Stomach (tissue), 9 donors: Measurements from ENCODE around the gene GAK. TPM values are rescaled to one million over a fixed set of nuclear protein-coding genes. Genes with fewer than 3 reads are reported as not detected.

Experiments
- DNase-seq, 2 donors: peaks; one replicate each; pipeline versions ENCODE4 v3.0.0 to v3.0.0-alpha.2; 2013 to 2019
- H3K27ac ChIP-seq, 5 donors: fragments of 200-600 bp in 4 of 5; sonication (generic) in 4 of 5; one replicate each; pipeline ENCODE4 v1.5.1; 2013 to 2019; ENCODE audit warnings: mild to moderate bottlenecking in 1 of 5, moderate library complexity in 1 of 5
- H3K27me3 ChIP-seq, 3 donors: fragments of 200-600 bp; sonication (generic); one replicate each; pipeline ENCODE4 v1.5.1; 2017 to 2019; ENCODE audit warnings: mixed run types in 1 of 3
- H3K36me3 ChIP-seq, 4 donors: fragments of 200-600 bp; sonication (generic); 1 replicate in 3 of 4; 2 replicates in 1 of 4; pipeline ENCODE4 v1.5.1; 2016 to 2019
- H3K4me1 ChIP-seq, 4 donors: fragments of 200-600 bp; sonication (generic); one replicate each; pipeline ENCODE4 v1.5.1; 2016 to 2019
- H3K4me3 ChIP-seq, 4 donors: fragments of 200-600 bp; sonication (generic) in 3 of 4; one replicate each; pipeline ENCODE4 v1.5.1; 2016 to 2019; ENCODE audit warnings: mild to moderate bottlenecking in 1 of 4
- H3K9me3 ChIP-seq, 4 donors: fragments of 200-600 bp; sonication (generic); one replicate each; pipeline ENCODE4 v1.5.1; 2016 to 2019
- CTCF ChIP-seq, 7 experiments: fragments of 450-650 bp in 4 of 7; fragments of 200-600 bp in 3 of 7; sonication (generic) in 3 of 7; IDR thresholded peaks; one replicate each; pipeline ENCODE4 v1.5.1; 2016 to 2019; ENCODE audit warnings: antibody characterized with exemption in 7 of 7, control low read depth in 2 of 7, mild to moderate bottlenecking in 1 of 7
- EP300 ChIP-seq: sonication (generic); formaldehyde crosslinking; IDR thresholded peaks from one replicate; pipeline ENCODE4 v1.6.1; 2017; ENCODE audit warnings: antibody characterized with exemption
- POLR2A ChIP-seq, 4 donors: fragments of 450-650 bp; IDR thresholded peaks; one replicate each; pipeline ENCODE4 v1.6.1; 2016; ENCODE audit warnings: antibody characterized with exemption in 4 of 4, control low read depth in 2 of 4, mild to moderate bottlenecking in 1 of 4, moderate library complexity in 1 of 4
- POLR2AphosphoS5 ChIP-seq, 3 donors: sonication (generic); formaldehyde crosslinking; IDR thresholded peaks; one replicate each; pipeline ENCODE4 v1.6.1; 2016; ENCODE audit warnings: antibody characterized with exemption in 3 of 3
- WGBS, 5 donors: extraction: QIAGEN DNeasy Blood & Tissue Kit in 3 of 5; methylation state at CpG; one replicate each; pipeline versions ENCODE4 v1.1.5 to v1.1.7; 2013 to 2018; 5-methylcytosine and 5-hydroxymethylcytosine counted together
- intact Hi-C: fragments of 100-400 bp; cut with DNase I; formaldehyde crosslinking; loops from one replicate; pipeline ENCODE4 v1.15.1; 2023; ENCODE audit warnings: low total_unique reads
- polyA plus RNA-seq, 3 donors: library from polyadenylated mRNA; stranded (reverse); fragments of 200-250 nt; gene quantifications; one replicate each; pipeline ENCODE4 v1.2.3, GENCODE V29; 2013
- total RNA-seq, 5 donors: library from RNA; depleted of rRNA; stranded (reverse); fragments of >200 nt; gene quantifications; one replicate each; pipeline versions ENCODE4 v1.1.0 to v1.2.3, GENCODE V29; 2014 to 2016
- donor health status: healthy with polysubstance abuse.
- donor health status: Bipolar disorder and iron deficiency.
- donor health status: healthy.

GAK gene
- total and polyA plus RNA-seq, 8 donors: 71.8 to 503 (median 157) TPM

- Histone ChIP-seq H3K4me3 (no peak overlapping the region), H3K9me3 (peaks cover 0 to 8% (median 4%) of the 10 kb centered on the region in 4 donors), H3K4me1 (peaks cover 19 to 24% (median 21%) of the 10 kb centered on the region in 4 donors), H3K27ac (no peak overlapping the region), H3K36me3 (no peaks in the 10 kb centered on the region), H3K27me3 (peaks cover 26 to 97% (median 72%) of the 10 kb centered on the region in 3 donors)
- TF ChIP-seq POLR2A (IDR thresholded peaks at IDR 0.05) (no peak), POLR2AphosphoS5 (IDR thresholded peaks at IDR 0.05) (no peak), EP300 (no peak), CTCF (IDR thresholded peaks at IDR 0.05) (no peak)
- intact Hi-C loops: no loop called here
- DNase-seq: peak in 1 of 2 donors; percentile 2
- WGBS, 5 donors: 44 to 68% (median 46%) methylated on average over 14 to 24 of the region's 24 CpGs
Measured at GRCh38 chr4:823761-824460, 108.2 kb downstream of the GAK start.

- peak in 1 of 2 donors; percentile 1 for DNase-seq
- intact Hi-C loops: no loop called here
- Histone ChIP-seq H3K27ac (no peak overlapping the region), H3K36me3 (no peaks in the 10 kb centered on the region), H3K4me1 (peaks cover 19 to 24% (median 21%) of the 10 kb centered on the region in 4 donors), H3K4me3 (no peak overlapping the region), H3K27me3 (peaks cover 26 to 97% (median 69%) of the 10 kb centered on the region in 3 donors), H3K9me3 (peaks cover 0 to 8% (median 4%) of the 10 kb centered on the region in 4 donors)
- WGBS, 5 donors: 72 to 80% (median 75%) methylated on average over 16 to 21 of the region's 21 CpGs
- TF ChIP-seq POLR2AphosphoS5 (IDR thresholded peaks at IDR 0.05) (no peak), EP300 (no peak), CTCF (IDR thresholded peaks at IDR 0.05) (no peak), POLR2A (IDR thresholded peaks at IDR 0.05) (no peak)
Measured at GRCh38 chr4:823176-823760, 108.8 kb downstream of the GAK start.

GRCh38 chr4:822361-823175, 109.5 kb downstream of the GAK start:
- H3K27me3 ChIP-seq: peaks cover 26 to 97% (median 62%) of the 10 kb centered on the region in 3 donors
- peaks cover 19 to 24% (median 21%) of the 10 kb centered on the region in 4 donors for H3K4me1 ChIP-seq
- peaks cover 0 to 8% (median 4%) of the 10 kb centered on the region in 4 donors for H3K9me3 ChIP-seq
- no peak overlapping the region for H3K4me3 ChIP-seq
- no peak overlapping the region for H3K27ac ChIP-seq
- no peaks in the 10 kb centered on the region for H3K36me3 ChIP-seq
- no peak for DNase-seq
- intact Hi-C loops: no loop called here
- WGBS, 5 donors: 51 to 60% (median 55%) methylated on average over 24 of the region's 24 CpGs
- TF ChIP-seq POLR2A (IDR thresholded peaks at IDR 0.05): no peak

- TF ChIP-seq EP300 (no peak), CTCF (IDR thresholded peaks at IDR 0.05) (no peak), POLR2A (IDR thresholded peaks at IDR 0.05) (no peak), POLR2AphosphoS5 (IDR thresholded peaks at IDR 0.05) (no peak)
- Histone ChIP-seq H3K4me1 (peaks cover 14 to 20% (median 16%) of the 10 kb centered on the region in 4 donors), H3K27me3 (peaks cover 18 to 89% (median 52%) of the 10 kb centered on the region in 3 donors), H3K9me3 (peaks cover 0 to 8% (median 4%) of the 10 kb centered on the region in 4 donors), H3K27ac (no peak overlapping the region), H3K36me3 (no peaks in the 10 kb centered on the region), H3K4me3 (no peak overlapping the region)
- 72 to 82% (median 79%) methylated on average over 9 to 16 of the region's 16 CpGs for WGBS, 5 donors
- intact Hi-C loops: no loop called here
- DNase-seq: no peak
Measured at GRCh38 chr4:821631-822030, 110.5 kb downstream of the GAK start.
